ENCODE measurements around the gene PRKAA2.
"Not testable (repeated sequence)": the region's sequence is repeated elsewhere in the genome, so short reads cannot be mapped to it uniquely, and the experiment has no call there.

Gene PRKAA2

DNA sequence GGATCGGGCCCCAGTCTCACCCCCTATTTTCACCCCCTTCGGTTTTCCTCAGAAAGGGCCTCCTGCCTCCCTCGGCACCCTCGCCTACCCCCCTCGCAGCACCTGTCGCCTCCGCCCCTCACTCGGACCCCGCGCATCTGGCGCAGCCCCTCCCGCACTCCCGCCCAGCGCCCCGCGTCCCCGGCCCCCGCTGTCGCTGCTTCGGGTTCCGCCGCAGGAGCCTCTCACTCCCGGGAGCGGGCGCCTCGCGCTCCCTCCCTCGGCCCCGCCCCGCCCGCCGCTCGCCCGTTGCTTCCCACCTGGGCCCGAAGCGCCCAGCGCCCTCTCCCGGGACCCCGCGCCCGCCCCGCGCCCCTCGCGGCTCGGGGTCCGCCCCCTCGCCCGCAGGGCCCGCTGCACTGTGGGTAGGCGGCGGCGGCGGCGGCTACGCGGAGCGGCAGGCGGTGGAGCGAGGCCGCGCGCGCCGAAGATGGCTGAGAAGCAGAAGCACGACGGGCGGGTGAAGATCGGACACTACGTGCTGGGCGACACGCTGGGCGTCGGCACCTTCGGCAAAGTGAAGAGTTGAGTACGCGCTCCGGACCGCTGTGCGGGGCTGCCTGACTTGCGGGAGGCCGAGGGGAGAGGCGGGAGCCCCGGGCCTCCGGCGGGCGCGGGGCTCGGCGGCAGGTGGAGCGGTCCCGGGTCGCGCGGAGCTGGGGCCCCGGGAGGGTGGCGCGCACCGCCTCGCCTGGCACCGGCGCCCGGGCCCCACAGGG is at the start of gene PRKAA2:
Gene PRKAA2, plus strand, starts transcription at position 396 of the 758 bp plus-strand sequence. Its CDS starts 74 bp downstream, at position 470.
- DNase-seq (ENCODE audit: low read depth, low spot score), result no peak
- no peak within 1 kb of the TSS for H3K27ac ChIP-seq

DNA sequence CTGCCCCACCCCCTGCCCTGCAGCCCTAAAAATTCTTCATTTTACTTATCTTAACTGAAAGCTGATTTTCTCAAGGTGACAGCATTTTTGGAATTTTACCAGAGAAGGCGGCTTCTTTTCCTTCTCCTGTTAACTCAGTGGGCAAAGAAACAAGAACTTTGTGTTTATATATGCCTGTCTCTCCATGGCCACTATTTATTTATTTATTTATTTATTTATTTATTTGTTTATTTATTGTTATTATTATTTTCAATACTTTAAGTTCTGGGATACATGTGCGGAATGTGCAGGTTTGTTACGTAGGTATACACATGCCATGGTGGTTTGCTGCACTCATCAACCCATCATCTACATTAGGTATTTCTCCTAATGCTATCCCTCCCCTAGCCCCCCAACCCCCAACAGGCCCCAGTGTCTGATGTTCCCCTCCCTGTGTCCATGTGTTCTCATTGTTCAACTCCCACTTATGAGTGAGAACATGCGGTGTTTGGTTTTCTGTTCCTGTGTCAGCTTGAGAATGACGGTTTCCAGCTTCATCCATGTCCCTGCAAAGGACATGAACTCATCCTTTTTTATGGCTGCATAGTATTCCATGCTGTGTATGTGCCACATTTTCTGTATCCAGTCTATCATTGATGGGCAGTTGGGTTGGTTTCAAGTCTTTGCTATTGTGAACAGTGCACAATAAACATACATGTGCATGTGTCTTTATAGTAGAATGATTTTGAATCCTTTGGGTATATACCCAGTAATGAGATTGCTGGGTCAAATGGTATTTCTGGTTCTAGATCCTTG is 49.5 kb upstream of the PRKAA2 start:
- H3K27ac ChIP-seq; DNase-seq (ENCODE audit: low read depth, low spot score): not testable (repeated sequence)

DNA sequence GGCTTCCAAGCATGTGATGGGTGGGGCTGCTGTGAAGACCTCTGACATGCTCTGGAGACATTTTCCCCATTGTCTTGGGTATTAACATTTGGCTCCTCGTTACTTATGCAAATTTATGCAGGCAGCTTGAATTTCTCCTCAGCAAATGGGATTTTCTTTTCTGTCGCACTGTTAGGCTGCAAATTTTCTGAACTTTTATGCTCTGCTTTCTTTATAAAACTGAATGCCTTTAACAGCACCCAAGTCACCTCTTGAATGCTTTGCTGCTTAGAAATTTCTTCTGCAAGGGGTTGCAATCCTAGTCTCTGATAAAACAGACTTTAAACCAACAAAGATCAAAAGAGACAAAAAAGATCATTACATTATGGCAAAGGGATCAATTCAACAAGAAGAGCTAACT is 35.0 kb upstream of the PRKAA2 start:
- not testable (repeated sequence) for DNase-seq (ENCODE audit: low read depth, low spot score); H3K27ac ChIP-seq

DNA sequence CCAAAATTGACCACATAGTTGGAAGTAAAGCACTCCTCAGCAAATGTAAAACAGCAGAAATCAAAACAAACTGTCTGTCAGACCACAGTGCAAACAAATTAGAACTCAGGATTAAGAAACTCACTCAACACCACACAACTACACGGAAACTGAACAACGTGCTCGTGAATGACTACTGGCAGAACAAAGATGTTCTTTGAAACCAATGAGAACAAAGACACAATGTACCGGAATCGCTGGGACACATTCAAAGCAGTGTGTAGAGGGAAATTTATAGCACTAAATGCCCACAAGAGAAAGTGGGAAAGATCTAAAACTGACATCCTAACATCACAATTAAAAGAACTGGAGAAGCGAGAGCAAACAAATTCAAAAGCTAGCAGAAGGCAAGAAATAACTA is 34.3 kb upstream of the PRKAA2 start:
- not testable (repeated sequence) for H3K27ac ChIP-seq; DNase-seq (ENCODE audit: low read depth, low spot score)

DNA sequence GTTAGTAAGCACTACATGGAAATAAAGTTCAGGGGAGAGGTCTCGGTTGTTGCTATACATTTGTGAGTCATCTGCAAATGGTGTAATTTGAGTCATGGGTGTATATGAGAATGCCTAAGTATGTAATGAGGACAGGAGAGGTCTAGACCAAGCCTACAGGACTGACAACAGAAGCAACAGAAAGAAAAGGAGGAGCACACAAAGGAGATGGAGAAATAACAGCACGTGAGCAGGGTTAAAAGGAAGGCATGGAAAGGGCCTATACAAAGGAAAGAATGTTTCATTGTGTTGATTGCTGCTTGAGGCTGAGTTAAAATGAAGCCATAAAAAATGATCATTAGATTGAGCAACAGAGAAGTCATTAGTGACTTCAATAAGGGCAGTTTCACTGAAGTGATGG is 28.0 kb upstream of the PRKAA2 start:
- peak; percentile 39 for DNase-seq (ENCODE audit: low read depth, low spot score)
- no peak overlapping the region for H3K27ac ChIP-seq

DNA sequence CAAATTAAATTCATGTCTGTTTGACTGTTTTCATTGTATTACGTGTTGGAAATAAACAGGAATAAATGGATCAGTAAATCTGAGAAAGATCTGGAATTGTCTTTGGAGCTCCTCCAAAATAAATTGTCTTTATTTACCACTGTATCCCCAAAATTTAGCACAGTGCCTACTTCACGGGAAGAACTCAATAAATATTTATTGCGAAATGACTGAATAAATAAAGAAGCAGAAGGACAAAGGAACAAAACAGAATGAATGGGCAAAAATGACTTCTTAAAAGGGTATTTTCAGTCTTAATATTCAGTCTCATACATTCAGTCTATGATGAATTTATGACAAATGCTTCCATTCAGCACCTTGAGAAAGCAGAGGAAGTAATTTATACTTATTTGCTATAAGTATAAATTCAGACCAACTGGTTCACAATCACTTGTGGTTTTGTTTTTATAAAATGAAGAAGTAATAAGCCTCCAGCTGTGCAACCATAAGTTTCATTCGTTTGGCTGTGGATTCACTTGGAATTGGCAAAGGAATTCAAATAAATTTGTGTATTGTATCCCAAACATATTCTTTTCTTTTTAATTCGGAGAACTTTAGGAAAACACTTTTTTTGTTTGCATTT is 19.2 kb upstream of the PRKAA2 start:
- DNase-seq (ENCODE audit: low read depth, low spot score), result no peak
- no peak overlapping the region for H3K27ac ChIP-seq

DNA sequence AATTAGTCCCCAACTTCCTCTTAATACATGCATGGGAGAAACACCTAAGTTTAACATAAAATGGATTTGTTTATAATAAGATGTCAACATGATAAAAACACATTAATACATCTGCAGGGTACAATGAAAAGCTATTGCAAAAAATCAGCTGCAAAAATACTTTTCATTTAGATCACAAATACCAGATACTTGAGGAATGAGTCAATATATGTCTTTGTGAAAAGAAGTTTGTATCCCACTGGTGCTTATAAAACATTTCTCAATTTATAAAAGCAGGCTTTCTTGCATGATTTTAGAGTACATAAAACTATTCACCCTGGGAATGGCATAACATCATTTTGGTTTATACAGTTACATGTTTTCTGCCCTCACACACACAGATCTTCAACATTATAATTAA is 18.6 kb upstream of the PRKAA2 start:
- no peak overlapping the region for H3K27ac ChIP-seq
- DNase-seq (ENCODE audit: low read depth, low spot score), result no peak

DNA sequence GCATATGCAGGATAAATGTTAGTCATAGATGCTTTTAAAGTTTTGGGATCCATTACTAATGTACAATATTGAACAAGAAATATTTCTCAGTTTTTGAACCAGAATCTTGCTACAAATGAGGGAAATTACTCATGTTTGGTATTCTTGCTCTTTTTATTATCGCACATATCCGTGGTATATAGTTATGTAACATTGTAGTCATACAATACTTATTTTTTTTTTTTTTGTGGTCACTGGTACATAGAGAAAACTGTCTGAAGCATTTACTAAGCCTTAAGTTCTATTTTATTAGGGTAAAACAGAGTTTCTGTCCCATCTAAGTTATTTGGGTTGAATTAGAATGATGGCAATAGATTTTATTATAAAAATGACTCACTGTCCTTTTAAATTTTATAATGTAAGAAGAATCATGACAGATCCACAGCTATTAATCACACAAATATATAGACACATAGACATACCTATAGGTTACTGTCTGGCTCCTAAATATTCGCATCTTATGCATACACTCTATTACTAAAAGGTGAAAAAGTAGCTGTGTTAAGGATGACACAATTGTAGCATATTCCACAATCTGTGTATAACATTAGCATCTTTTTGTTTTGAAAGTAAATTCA is 18.0 kb upstream of the PRKAA2 start:
- no peak overlapping the region for H3K27ac ChIP-seq
- no peak for DNase-seq (ENCODE audit: low read depth, low spot score)

DNA sequence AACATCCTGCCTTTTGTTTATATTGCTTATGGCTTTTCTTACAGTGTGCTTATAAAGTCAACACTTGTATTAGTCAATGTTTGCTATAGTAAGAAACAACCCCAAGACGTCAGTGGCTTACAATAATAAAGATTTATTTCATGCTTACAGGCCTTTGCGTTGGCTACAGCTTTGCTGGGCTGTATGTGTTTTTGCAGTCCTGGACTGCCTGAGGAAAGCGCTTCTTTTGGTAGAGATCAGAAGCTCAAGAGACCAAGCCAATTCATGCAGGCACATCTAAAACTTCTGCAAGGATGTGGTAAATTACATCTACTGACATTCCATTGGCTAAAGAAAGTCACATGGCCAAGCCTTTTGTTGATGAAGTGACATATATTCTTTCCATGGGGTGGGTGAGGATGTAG is 17.5 kb upstream of the PRKAA2 start:
- DNase-seq (ENCODE audit: low read depth, low spot score), result no peak
- no peak overlapping the region for H3K27ac ChIP-seq

DNA sequence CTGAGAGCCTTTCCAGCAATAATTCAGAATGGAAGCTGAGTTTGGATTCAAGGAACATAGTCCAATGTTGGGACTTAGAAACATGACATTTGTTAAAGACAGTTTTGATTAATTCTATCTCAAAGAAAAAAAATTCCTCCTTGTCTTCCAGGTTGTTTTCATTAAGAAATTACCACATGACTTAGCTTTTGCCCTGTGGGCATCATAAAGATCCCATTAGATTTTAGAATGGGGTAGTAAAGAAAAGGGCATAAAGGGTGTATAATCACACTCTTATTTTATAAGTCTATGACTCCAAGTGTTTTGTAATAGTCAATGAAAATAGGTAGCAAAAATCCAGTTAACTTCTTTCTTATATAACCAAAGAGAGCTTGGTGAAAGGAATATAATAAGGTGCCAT is 14.3 kb upstream of the PRKAA2 start:
- no peak for DNase-seq (ENCODE audit: low read depth, low spot score)
- no peak overlapping the region for H3K27ac ChIP-seq

DNA sequence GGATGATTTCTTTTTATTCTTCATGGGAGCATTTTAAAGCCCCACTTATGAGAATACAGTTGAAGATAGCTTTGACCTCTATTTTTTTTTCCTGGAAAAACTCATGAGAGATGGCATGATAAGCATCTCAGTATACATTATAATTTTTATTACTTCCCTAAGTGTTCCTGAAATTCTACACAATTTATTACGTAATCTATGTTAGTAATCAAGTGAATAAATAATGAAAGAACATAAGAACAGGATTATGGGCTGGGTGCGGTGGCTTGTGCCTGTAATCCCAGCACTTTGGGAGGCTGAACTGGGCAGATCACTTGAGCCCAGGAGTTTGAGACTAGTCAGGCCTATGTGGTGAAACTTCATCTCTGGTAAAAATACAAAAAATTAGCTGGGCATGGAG is 13.2 kb upstream of the PRKAA2 start:
- no peak overlapping the region for H3K27ac ChIP-seq

DNA sequence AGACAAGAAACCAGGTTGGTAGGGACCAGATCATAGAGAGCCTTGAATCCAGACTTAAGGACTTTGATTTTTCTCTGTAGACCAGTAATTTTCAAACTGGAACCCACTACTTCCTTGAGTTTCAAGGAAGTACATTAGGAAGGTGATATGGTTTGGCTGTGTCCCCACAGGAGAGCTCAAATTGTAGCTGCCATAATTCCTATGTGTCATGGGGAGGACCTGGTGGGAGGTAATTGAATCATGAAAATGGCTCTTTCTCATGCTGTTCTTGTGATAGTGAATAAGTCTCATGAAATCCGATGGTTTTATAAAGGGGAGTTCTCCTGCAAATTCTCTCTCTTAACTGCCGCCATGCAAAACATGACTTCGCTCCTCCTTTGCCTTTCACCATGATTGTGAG is 10.1 kb upstream of the PRKAA2 start:
- DNase-seq (ENCODE audit: low read depth, low spot score), result no peak
- no peak overlapping the region for H3K27ac ChIP-seq

More for the DNA sequence above, 13.2 kb upstream of the PRKAA2 start:
- DNase-seq (ENCODE audit: low read depth, low spot score), result no peak

DNA sequence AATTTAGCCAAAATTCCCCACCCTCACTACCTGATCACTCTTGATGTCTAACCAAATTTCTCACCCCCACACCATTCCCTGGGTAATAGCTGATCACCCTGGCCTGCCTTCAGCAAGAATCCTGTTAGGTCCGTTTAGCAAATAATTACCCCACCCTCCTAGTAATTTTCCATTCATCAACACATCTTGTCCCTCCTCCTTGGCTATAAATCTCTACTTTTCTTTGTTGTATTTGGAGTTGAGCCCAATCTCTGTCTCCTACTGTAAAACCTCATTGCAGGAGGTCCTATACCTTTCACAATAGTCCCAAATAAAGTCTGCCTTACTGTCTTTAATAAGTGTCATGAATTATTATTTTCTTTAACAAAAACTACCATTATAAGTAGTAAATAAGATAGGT is 6.9 kb upstream of the PRKAA2 start:
- H3K27ac ChIP-seq, result no peak overlapping the region
- DNase-seq (ENCODE audit: low read depth, low spot score), result no peak

DNA sequence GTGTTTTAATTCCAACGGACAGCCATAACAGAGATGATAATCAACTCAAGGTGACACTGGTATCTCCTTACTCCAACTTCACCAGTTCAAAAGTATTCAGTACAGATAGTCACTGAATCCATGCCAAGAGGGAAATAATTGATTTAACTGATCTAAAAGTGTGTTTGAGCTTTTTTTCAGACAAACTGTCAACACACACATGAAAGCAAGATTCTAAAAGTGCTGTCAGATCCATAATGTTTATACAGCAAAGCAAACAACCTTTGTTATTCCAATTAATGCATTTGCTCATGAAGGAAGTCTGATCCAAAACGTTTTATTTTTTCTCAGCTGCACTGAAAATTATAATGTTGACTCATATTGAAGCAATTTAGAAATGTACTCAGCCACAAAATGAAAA is 5.9 kb upstream of the PRKAA2 start:
- no peak overlapping the region for H3K27ac ChIP-seq
- no peak for DNase-seq (ENCODE audit: low read depth, low spot score)

DNA sequence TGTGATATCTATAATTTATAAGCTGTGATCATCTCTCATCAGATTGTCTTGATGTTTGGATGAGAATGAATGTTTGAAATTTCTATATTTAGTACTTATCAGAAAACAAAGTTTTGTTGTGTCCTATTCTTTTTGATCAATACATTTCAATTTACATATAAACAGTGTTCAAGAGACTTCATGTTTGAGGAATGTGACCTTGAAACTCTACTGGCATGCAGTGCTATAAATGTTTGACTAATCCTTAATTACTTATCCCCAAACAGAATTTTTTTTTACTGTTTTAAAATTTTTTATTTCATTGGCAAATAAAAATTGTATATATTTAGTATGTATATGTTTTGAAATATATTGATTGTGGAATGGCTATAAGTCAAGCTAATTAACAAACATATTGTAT is 1.5 kb upstream of the PRKAA2 start:
- no peak overlapping the region for H3K27ac ChIP-seq

DNA sequence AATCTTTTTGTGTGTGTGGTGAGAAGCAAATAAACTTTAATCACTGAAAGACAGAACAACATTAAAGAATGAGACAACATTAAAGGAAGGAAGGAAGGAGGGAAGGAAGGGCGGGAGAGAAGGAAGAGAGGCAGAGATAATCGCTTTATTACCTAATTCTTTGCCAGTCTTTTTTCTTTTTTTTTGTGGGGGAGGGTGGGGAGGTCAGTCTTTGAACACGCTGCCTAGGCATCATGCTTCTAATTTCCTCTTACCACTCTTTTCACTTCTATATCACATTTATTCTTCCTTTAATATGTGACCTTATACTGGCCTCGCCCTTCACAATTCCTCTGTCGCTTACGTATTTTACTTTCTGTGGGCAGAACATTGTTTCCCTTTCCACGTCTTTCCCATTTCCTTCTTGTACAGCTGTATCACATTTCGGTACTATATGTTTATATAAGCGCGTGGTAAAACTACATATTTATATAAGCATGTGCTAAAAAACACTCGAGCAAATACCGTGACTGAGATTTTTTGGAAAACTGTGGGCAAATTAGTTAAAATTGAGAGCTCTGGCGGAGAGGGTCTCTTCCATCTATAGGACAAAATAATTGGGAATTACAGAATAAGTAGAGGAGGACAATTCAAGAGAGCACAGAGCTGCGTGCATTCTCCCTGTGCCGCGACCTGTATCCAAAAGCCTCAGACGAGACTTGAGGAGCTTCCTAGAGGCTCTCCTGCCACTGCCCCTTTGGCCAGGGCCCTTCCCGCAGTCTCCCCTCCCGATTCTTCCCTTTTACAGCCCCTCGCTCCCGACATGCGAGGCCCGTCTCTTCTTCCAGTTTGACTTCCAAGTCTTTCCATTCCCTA is 823 bp upstream of the PRKAA2 start:
- no peak for DNase-seq (ENCODE audit: low read depth, low spot score)

More for the DNA sequence above, 1.5 kb upstream of the PRKAA2 start:
- DNase-seq (ENCODE audit: low read depth, low spot score), result no peak

DNA sequence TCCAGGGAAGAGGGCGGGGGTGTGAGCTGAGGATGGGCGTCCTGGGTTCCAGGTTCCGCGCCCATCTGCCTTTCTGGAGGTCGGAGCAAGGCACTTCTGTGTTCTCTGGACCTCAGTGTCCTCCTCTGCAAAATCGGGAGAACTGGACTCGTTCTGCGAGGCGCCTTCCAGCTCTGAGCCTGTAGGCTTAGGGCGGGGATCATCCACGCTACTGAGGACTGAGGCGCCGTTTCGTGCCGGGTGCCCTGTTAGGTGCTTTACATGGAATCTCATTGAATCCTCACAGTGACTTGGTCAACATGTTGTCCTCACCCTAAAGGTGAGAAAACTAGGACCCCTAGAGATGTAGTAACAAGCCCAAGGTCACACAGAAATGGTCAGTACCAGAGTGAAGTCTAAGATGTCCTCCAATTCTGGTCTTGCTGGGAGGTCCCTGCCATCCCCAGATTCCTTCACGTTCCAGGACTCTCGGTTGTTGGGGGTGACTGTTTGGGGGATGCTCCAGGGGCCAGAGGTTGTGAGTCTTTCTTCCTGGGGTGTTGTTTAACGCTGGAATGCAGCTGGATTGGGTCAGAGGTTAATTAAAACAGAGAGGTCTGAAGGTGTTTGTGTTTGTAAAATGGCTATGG is 677 bp downstream of the PRKAA2 start:
- no peak for DNase-seq (ENCODE audit: low read depth, low spot score)
- no peak overlapping the region for H3K27ac ChIP-seq

More for the DNA sequence above, 823 bp upstream of the PRKAA2 start:
- H3K27ac ChIP-seq, result no peak overlapping the region

DNA sequence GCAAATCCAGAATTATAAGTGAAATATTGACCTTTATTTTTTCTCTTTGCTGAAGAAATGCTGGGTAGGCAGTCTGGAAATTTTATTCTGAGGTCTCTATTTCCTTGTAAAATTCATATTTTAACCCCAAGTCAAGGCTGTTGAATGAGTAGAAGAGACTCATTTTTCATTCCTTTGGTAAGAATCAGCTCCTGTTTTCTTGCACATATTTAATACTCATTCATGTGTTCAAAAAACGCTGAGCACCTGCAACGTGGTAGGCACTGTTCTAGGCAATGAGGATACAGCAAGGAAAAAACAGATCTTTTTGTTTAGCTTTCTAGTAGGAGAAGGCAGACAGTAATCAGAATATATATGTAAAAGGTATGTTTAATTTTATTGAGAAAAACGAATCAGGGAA is 1.5 kb downstream of the PRKAA2 start:
- no peak overlapping the region for H3K27ac ChIP-seq
- no peak for DNase-seq (ENCODE audit: low read depth, low spot score)

DNA sequence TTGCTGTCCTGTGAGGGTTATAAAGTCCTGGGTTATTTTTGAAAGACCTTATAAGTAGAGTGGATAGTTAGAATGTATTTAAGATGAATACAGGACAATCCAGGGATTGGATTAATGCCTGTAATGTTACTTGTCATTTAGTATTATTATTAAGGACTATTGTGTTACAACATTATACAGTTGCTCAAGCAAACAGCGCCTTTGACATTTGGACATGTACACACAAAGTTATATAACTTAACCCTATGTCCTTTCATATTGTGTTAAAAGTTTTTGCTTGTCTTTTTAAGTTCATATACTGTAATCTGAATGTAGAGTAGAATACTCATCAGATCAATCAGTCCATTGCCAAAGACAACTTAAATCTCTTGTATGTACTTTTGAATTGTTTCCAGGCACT is 2.0 kb downstream of the PRKAA2 start:
- no peak overlapping the region for H3K27ac ChIP-seq
- no peak for DNase-seq (ENCODE audit: low read depth, low spot score)
